ENCODE results near the gene OR6C76. TPM values are rescaled to one million over a fixed set of nuclear protein-coding genes. Genes with fewer than 3 reads are reported as not detected.

The OR6C76 gene
- not detected for total RNA-seq

DNA sequence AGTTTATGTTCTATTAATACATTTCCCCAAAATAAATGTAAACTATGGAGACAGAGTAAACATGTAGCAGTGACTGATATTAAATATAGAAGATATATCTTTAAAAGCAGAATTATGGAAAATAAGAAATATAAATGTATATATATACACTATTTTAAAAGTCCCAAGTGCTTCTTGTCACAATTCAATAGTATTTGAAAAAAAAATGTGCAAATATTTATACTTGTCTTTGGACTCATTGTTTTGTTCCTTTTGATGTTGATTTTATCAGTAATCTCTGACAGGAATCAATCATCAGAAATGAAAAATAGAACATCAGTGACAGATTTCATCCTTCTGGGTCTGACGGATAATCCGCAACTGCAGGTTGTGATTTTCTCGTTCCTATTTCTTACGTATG, at the start of gene OR6C76:
TSS of gene OR6C76 (plus strand) at position 301 of the 400 bp plus-strand sequence. CDS start at position 301, 0 bp downstream.
- no peaks in the 10 kb centered on the region for H3K4me1 ChIP-seq
- TF ChIP-seq, protein P1, sequence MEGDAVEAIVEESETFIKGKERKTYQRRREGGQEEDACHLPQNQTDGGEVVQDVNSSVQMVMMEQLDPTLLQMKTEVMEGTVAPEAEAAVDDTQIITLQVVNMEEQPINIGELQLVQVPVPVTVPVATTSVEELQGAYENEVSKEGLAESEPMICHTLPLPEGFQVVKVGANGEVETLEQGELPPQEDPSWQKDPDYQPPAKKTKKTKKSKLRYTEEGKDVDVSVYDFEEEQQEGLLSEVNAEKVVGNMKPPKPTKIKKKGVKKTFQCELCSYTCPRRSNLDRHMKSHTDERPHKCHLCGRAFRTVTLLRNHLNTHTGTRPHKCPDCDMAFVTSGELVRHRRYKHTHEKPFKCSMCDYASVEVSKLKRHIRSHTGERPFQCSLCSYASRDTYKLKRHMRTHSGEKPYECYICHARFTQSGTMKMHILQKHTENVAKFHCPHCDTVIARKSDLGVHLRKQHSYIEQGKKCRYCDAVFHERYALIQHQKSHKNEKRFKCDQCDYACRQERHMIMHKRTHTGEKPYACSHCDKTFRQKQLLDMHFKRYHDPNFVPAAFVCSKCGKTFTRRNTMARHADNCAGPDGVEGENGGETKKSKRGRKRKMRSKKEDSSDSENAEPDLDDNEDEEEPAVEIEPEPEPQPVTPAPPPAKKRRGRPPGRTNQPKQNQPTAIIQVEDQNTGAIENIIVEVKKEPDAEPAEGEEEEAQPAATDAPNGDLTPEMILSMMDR (IDR thresholded peaks at IDR 0.05): no peak
- no peak for TF ChIP-seq POLR2A (IDR thresholded peaks at IDR 0.05)
- H3K36me3 ChIP-seq: no peaks in the 10 kb centered on the region
- DNase-seq: no peak
- no peak within 1 kb of the TSS for H3K4me3 ChIP-seq
- no peaks in the 10 kb centered on the region for H3K27me3 ChIP-seq
- H3K27ac ChIP-seq: no peak within 1 kb of the TSS
- intact Hi-C loops (cut with DNase I; ENCODE audit: low total_unique reads): no loop called here
- no peaks in the 10 kb centered on the region for H3K9me3 ChIP-seq

DNA sequence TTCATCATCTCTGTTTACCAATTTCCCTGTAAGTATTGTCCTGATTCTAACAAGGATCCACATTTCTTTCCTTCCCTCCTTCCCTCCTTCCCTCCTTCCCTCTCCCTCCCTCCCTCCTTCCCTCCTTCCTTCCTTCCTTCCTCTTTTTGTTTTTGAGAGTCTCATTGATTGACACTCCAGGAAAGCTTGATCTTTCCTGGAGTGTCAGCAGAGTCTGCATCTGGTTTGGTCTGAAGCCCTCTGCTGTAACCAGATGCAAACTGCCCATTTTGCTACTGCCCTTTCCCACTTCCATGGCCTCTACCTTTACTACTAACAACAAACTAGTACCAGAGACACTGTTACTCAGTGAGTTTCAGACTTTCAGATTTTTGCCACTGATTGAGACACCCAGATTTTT, 40.2 kb upstream of the OR6C76 start:
- Histone ChIP-seq H3K9me3 (no peaks in the 10 kb centered on the region), H3K27ac (no peak overlapping the region), H3K36me3 (no peaks in the 10 kb centered on the region), H3K4me1 (no peaks in the 10 kb centered on the region), H3K4me3 (no peak overlapping the region), H3K27me3 (no peaks in the 10 kb centered on the region)
- no peak for DNase-seq
- intact Hi-C loops (cut with DNase I; ENCODE audit: low total_unique reads): no loop called here
- TF ChIP-seq, protein P1 (IDR thresholded peaks at IDR 0.05): no peak
- no peak for TF ChIP-seq POLR2A (IDR thresholded peaks at IDR 0.05)

DNA sequence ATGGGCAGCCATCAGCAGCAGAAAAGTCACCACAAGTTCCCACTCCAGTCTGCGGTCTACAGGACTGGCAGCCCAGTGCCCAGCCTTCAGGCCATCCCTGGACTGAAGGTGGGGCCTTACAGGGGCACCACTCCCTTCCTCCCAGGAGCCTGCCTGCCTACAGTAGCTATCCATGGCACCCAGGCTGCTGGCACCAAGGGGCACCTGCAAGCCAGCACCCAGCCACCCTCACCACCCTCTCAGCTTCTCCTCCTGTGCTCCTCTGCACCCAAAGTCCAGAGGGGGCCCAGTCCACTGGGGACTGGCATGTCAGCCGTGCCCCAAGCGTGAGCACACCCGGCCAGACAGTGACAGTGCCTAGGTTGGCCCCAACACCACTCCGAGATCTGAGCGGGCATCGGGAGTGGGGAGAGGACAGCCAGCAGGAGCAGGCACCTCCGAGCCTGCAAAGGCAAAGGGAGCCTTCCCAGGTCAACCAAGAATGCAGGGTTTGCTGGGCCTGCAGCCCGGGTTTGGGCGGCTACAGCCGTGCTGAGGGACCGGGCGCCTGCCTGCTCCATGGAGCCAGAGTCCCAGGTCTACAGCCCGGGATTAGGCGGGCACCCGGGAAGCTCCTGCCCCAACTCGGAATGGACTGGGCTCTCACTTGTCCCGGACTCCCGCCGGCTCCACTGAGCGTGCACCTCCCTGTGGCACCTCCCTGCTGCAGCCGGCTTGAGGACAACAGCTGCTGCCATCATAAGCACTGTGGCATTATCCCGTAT, 33.8 kb upstream of the OR6C76 start:
- Histone ChIP-seq H3K4me3 (no peak overlapping the region), H3K36me3 (no peaks in the 10 kb centered on the region), H3K27me3 (no peaks in the 10 kb centered on the region), H3K9me3 (no peaks in the 10 kb centered on the region), H3K27ac (no peak overlapping the region), H3K4me1 (no peaks in the 10 kb centered on the region)
- intact Hi-C loops (cut with DNase I; ENCODE audit: low total_unique reads): no loop called here
- TF ChIP-seq POLR2A (IDR thresholded peaks at IDR 0.05): no peak
- TF ChIP-seq, protein P1 (IDR thresholded peaks at IDR 0.05): no peak
- no peak for DNase-seq

DNA sequence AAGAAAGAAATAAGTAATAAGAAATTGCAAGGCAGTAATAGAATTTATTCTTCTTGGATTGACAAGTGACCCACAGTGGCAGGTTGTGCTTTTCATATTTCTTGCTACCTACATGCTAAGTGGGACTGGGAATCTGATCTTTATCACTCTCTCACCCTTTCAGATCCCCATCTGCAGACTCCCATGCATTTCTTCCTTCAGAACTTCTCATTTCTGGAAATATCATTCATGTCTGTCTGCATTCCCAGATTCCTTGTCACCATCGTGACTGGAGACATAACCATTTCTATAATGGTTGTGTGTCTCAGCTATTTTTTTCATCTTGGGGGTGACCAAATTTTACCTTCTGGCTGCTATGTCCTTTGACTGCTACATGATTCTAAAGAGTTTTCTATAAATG, 29.7 kb upstream of the OR6C76 start:
- Histone ChIP-seq H3K27ac (no peak overlapping the region), H3K27me3 (no peaks in the 10 kb centered on the region), H3K36me3 (no peaks in the 10 kb centered on the region), H3K4me3 (no peak overlapping the region), H3K9me3 (no peaks in the 10 kb centered on the region), H3K4me1 (no peaks in the 10 kb centered on the region)
- no peak for DNase-seq
- no peak for TF ChIP-seq POLR2A (IDR thresholded peaks at IDR 0.05)
- TF ChIP-seq, protein P1 (IDR thresholded peaks at IDR 0.05): no peak
- intact Hi-C loops (cut with DNase I; ENCODE audit: low total_unique reads): no loop called here

DNA sequence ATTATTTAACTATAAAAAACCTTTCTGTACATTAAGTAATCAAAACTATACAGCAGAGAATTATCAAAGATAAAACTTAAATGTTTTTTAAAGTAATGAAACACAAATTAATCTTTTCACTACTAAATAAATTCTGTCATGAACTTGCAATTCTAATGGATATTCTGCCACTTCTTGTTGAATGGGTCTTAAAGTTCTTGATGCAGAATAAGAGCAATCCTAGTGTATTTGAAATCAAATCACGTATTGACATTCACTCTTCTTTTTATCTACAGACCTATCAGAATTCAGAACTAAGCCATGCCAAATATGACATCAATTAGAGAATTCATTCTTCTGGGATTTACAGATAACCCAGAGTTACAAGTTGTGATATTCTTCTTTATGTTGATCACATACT, 25.8 kb upstream of the OR6C76 start, which contains the start of gene OR6C65:
TSS of gene OR6C65 (plus strand) at position 301 of the 400 bp plus-strand sequence. CDS start at position 301, 0 bp downstream.
- no peak within 1 kb of the TSS for H3K27ac ChIP-seq
- no peaks in the 10 kb centered on the region for H3K4me1 ChIP-seq
- TF ChIP-seq, protein P1 (IDR thresholded peaks at IDR 0.05): no peak
- TF ChIP-seq POLR2A (IDR thresholded peaks at IDR 0.05): no peak
- H3K27me3 ChIP-seq: no peaks in the 10 kb centered on the region
- no peak within 1 kb of the TSS for H3K4me3 ChIP-seq
- no peaks in the 10 kb centered on the region for H3K36me3 ChIP-seq
- H3K9me3 ChIP-seq: no peaks in the 10 kb centered on the region
- intact Hi-C loops (cut with DNase I; ENCODE audit: low total_unique reads): no loop called here
- no peak for DNase-seq
